A549 (cell line): ENCODE data around the gene SERINC5. TPM values are rescaled to one million over a fixed set of nuclear protein-coding genes. Genes with fewer than 3 reads are reported as not detected.
A peak's percentile ranks its signal among the peaks of the same experiment; 100 is the strongest.

Source experiments
- ATAC-seq, 2 experiments: fragments of 200-7000 bp in 1 of 2; fragments of >200 bp in 1 of 2; cut with Nextera tagmentation in 1 of 2; cut with Tn5 transposase in 1 of 2; 3 replicates each; pipeline versions ENCODE4 v1.8.0 to v1.9.1; 2018 to 2020; ENCODE audit warnings: mild to moderate bottlenecking in 1 of 2, moderate library complexity in 1 of 2
- CTCF ChIA-PET: fragments of 300-600 bp; sonication (Branson Sonifier 250); formaldehyde crosslinking; extraction: SDS; loops from one replicate; lab custom pipeline; 2021; ENCODE audit warnings: antibody characterized with exemption, inconsistent platforms; lab: Yijun Ruan, JAX
- POLR2A ChIA-PET: fragments of 350-600 bp; formaldehyde crosslinking; extraction: SDS; loops from one replicate; lab custom pipeline; 2021; ENCODE audit warnings: antibody characterized with exemption, inconsistent platforms; lab: Yijun Ruan, JAX
- DNase-seq, 2 experiments: peaks; one replicate each; pipeline versions ENCODE4 v3.0.0 to v3.0.0-alpha.2; 2011 to 2016; ENCODE audit warnings: low read depth in 1 of 2, low spot score in 1 of 2
- FAIRE-seq: peaks from 2 replicates; lab custom pipeline; 2011; peaks lifted over from hg19 to GRCh38; lab: Jason Lieb, UNC
- H3K27ac ChIP-seq, 2 experiments: fragments of >200 bp; sonication (Bioruptor Twin); formaldehyde crosslinking; 3 replicates each; pipeline ENCODE4 v1.5.1; 2016 to 2017
- H3K4me1 ChIP-seq: fragments of >200 bp; sonication (Bioruptor Twin); formaldehyde crosslinking; 3 replicates; pipeline ENCODE4 v1.6.1; 2016
- H3K4me2 ChIP-seq: fragments of >200 bp; sonication (Bioruptor Twin); formaldehyde crosslinking; 3 replicates; pipeline ENCODE4 v1.6.1; 2016
- H3K4me3 ChIP-seq: fragments of >200 bp; sonication (Bioruptor Twin); formaldehyde crosslinking; 3 replicates; pipeline ENCODE4 v1.5.1; 2016
- H3K9me3 ChIP-seq: fragments of >200 bp; sonication (Bioruptor Twin); formaldehyde crosslinking; 3 replicates; pipeline ENCODE4 v1.6.1; 2016
- ATOH8 ChIP-seq: fragments of 250-450 bp; sonication (Bioruptor Pico); IDR thresholded peaks from 2 replicates; pipeline ENCODE4 v1.5.0; 2020; ENCODE audit warnings: low read depth, mild to moderate bottlenecking, moderate library complexity
- CBX2 ChIP-seq: fragments of 200-600 bp; sonication (generic); IDR thresholded peaks from 2 replicates; pipeline ENCODE4 v1.6.1; 2016; ENCODE audit warnings: low read depth, mild to moderate bottlenecking, borderline replicate concordance
- CEBPB ChIP-seq, 2 experiments: fragments of >200 bp in 1 of 2; sonication (Bioruptor Twin) in 1 of 2; formaldehyde crosslinking in 1 of 2; IDR thresholded peaks; 2 replicates each; pipeline ENCODE4 v1.6.1; 2012 to 2016
- CHD4 ChIP-seq: fragments of 200-600 bp; sonication (generic); IDR thresholded peaks from 2 replicates; pipeline ENCODE4 v1.6.1; 2016; ENCODE audit warnings: antibody characterized with exemption, mild to moderate bottlenecking, borderline replicate concordance
- EHF ChIP-seq: fragments of 250-450 bp; sonication (Bioruptor Pico); IDR thresholded peaks from 2 replicates; pipeline ENCODE4 v1.5.0; 2020; ENCODE audit warnings: mild to moderate bottlenecking
- EP300 ChIP-seq, 2 experiments: fragments of >200 bp; sonication (Bioruptor Twin); formaldehyde crosslinking; IDR thresholded peaks; 2 replicates in 1 of 2; 3 replicates in 1 of 2; pipeline ENCODE4 v1.6.1; 2016 to 2017
- ESRRA ChIP-seq: fragments of 150-350 bp; IDR thresholded peaks from 2 replicates; pipeline ENCODE4 v1.6.1; 2014; ENCODE audit warnings: mild to moderate bottlenecking, low read length, borderline replicate concordance
- FOSB ChIP-seq: fragments of 250-450 bp; sonication (Bioruptor Pico); IDR thresholded peaks from 2 replicates; pipeline ENCODE4 v1.5.0; 2020; ENCODE audit warnings: mild to moderate bottlenecking, moderate library complexity
- GATA3 ChIP-seq: IDR thresholded peaks from 2 replicates; pipeline ENCODE4 v1.6.1; 2012; ENCODE audit warnings: borderline replicate concordance
- HES2 ChIP-seq: fragments of >200 bp; sonication (Bioruptor Twin); formaldehyde crosslinking; IDR thresholded peaks from 2 replicates; pipeline ENCODE4 v1.6.1; 2016
- HEYL ChIP-seq: fragments of 250-450 bp; sonication (Bioruptor Pico); IDR thresholded peaks from 2 replicates; pipeline ENCODE4 v1.8.0; 2021; ENCODE audit warnings: mild to moderate bottlenecking, moderate library complexity
- HMGXB4 ChIP-seq: fragments of 250-450 bp; sonication (Bioruptor Pico); IDR thresholded peaks from 2 replicates; pipeline ENCODE4 v1.5.0; 2021; ENCODE audit warnings: mild to moderate bottlenecking, moderate library complexity, borderline replicate concordance
- HOXA7 ChIP-seq: fragments of 250-450 bp; sonication (Bioruptor Pico); IDR thresholded peaks from 2 replicates; pipeline ENCODE4 v1.5.0; 2020; ENCODE audit warnings: mild to moderate bottlenecking, moderate library complexity
- HOXB5 ChIP-seq: fragments of 250-450 bp; sonication (Bioruptor Pico); IDR thresholded peaks from 2 replicates; pipeline ENCODE4 v1.5.0; 2020; ENCODE audit warnings: mild to moderate bottlenecking, moderate library complexity
- JUN ChIP-seq, 2 experiments: fragments of >200 bp; sonication (Bioruptor Twin); formaldehyde crosslinking; IDR thresholded peaks; 2 replicates in 1 of 2; 3 replicates in 1 of 2; pipeline ENCODE4 v1.6.1; 2016 to 2017
- JUNB ChIP-seq: fragments of >200 bp; sonication (Bioruptor Twin); formaldehyde crosslinking; IDR thresholded peaks from 2 replicates; pipeline ENCODE4 v1.6.1; 2016
- KDM5A ChIP-seq: fragments of 200-600 bp; sonication (generic); IDR thresholded peaks from 2 replicates; pipeline ENCODE4 v1.6.1; 2016; ENCODE audit warnings: antibody characterized with exemption, mild to moderate bottlenecking
- MAFK ChIP-seq: fragments of 450-650 bp; IDR thresholded peaks from 2 replicates; pipeline ENCODE4 v1.6.1; 2014; ENCODE audit not compliant: partially characterized antibody
- MAX ChIP-seq: IDR thresholded peaks from 2 replicates; pipeline ENCODE4 v1.6.1; 2012
- NFE2L2 ChIP-seq: fragments of 150-350 bp; conservative IDR thresholded peaks from 2 replicates; pipeline ENCODE4 v1.6.1; 2014; ENCODE audit warnings: low read length
- NPAS2 ChIP-seq: fragments of 250-450 bp; sonication (Bioruptor Pico); IDR thresholded peaks from 2 replicates; pipeline ENCODE4 v1.8.0; 2022; ENCODE audit warnings: mild to moderate bottlenecking, moderate library complexity, borderline replicate concordance
- PBX3 ChIP-seq: IDR thresholded peaks from 2 replicates; pipeline ENCODE4 v1.6.1; 2012
- POLR2AphosphoS2 ChIP-seq: conservative IDR thresholded peaks from 2 replicates; pipeline ENCODE4 v1.6.1; 2012; ENCODE audit warnings: low read length, improper control_type of control experiment, inconsistent platforms
- RNF2 ChIP-seq: fragments of 200-600 bp; sonication (generic); IDR thresholded peaks from 2 replicates; pipeline ENCODE4 v1.6.1; 2016; ENCODE audit warnings: low read depth, mild to moderate bottlenecking, antibody characterized with exemption, moderate library complexity, borderline replicate concordance
- SREBF2 ChIP-seq: fragments of 450-650 bp; IDR thresholded peaks from 2 replicates; pipeline ENCODE4 v1.6.1; 2014; ENCODE audit warnings: mild to moderate bottlenecking, moderate library complexity
- TP53 ChIP-seq: fragments of 250-450 bp; sonication (Bioruptor Pico); IDR thresholded peaks from 2 replicates; pipeline ENCODE4 v1.5.0; 2021; ENCODE audit warnings: mild to moderate bottlenecking, moderate library complexity
- ZC3H11A ChIP-seq: fragments of 450-650 bp; IDR thresholded peaks from 2 replicates; pipeline ENCODE4 v1.6.1; 2014; ENCODE audit warnings: antibody characterized with exemption, mild to moderate bottlenecking
- WGBS: methylation state at CpG from one replicate; pipeline ENCODE4 v1.1.6; 2017; ENCODE audit errors: missing lambda C conversion rate; 5-methylcytosine and 5-hydroxymethylcytosine counted together
- polyA plus RNA-seq, 4 experiments: library from polyadenylated mRNA; depleted of rRNA in 3 of 4; stranded (reverse); fragments of >200 nt; fragmentation: RNase III in 1 of 4; extraction: RNeasy Plus Mini Kit Qiagen cat#74134 plus additional on column Dnase treatment in 1 of 4; gene quantifications; 2 replicates in 3 of 4; 3 replicates in 1 of 4; pipeline ENCODE4 v1.2.3, GENCODE V29; 2011 to 2017

The SERINC5 gene
- polyA plus RNA-seq, 2 of the 4 experiments (the other 2 are of a cell fraction): 7.0 to 13.4 TPM

GRCh38 chr5:80076131-80077050 lies 179.5 kb downstream of the SERINC5 start:
- CTCF ChIA-PET: interaction anchor here (1.3 to 2.7 kb wide), 2 partner anchors 15 to 1052 kb away, joined by 5 to 15 read pairs; no protein-coding TSS in a partner anchor
- no peaks in the 10 kb centered on the region for H3K9me3 ChIP-seq
- no peak for FAIRE-seq
- no peak overlapping the region for H3K4me2 ChIP-seq
- POLR2A ChIA-PET: no interaction called here
- DNase-seq: no peak
- no peak overlapping the region for H3K4me3 ChIP-seq
- WGBS: 59% methylated on average over 10 of the region's 10 CpGs
- no peak overlapping the region for H3K27ac ChIP-seq
- no peaks in the 10 kb centered on the region for H3K4me1 ChIP-seq
- TF ChIP-seq HEYL (CRISPR knock-in tag) (no peak), MAFK (peak; percentile 33)
- no peak for ATAC-seq

- no peaks in the 10 kb centered on the region for H3K4me1 ChIP-seq
- CTCF ChIA-PET: interaction anchor here (1.1 to 4.2 kb wide), 2 partner anchors 11 to 214 kb away, joined by 3 to 21 read pairs; no protein-coding TSS in a partner anchor
- no peak for ATAC-seq
- TF ChIP-seq CHD4 (no peak), CEBPB (IDR thresholded peaks at IDR 0.05) (no peak), EHF (CRISPR knock-in tag) (no peak), JUNB (no peak), JUN (IDR thresholded peaks at IDR 0.05) (no peak), HOXB5 (no peak), SREBF2 (no peak), MAX (no peak), ESRRA (no peak), RNF2 (no peak)
- TF ChIP-seq, all 56 proteins: peak for 0
- Histone ChIP-seq H3K27ac (no peak overlapping the region), H3K4me2 (no peak overlapping the region), H3K9me3 (no peaks in the 10 kb centered on the region), H3K4me3 (no peak overlapping the region)
- POLR2A ChIA-PET: no interaction called here
- FAIRE-seq (no peak), DNase-seq (no peak)
- 26% methylated on average over 10 of the region's 10 CpGs for WGBS
Measured at GRCh38 chr5:80072103-80073073, 183.5 kb downstream of the SERINC5 start.

- CTCF ChIA-PET: interaction anchor here (1.1 to 4.2 kb wide), 2 partner anchors 12 to 213 kb away, joined by 3 to 21 read pairs; no protein-coding TSS in a partner anchor
- POLR2A ChIA-PET: no interaction called here
- ATAC-seq (no peak), FAIRE-seq (no peak), DNase-seq (no peak)
- no peaks in the 10 kb centered on the region for H3K9me3 ChIP-seq
- 43% methylated on average over 2 of the region's 2 CpGs for WGBS
- no peak overlapping the region for H3K4me2 ChIP-seq
- no peak overlapping the region for H3K4me3 ChIP-seq
- no peak overlapping the region for H3K27ac ChIP-seq
- H3K4me1 ChIP-seq: no peaks in the 10 kb centered on the region
- TF ChIP-seq PBX3 (no peak), GATA3 (no peak), KDM5A (no peak), NPAS2 (no peak), TP53 (no peak), EP300 (IDR thresholded peaks at IDR 0.05) (no peak), HOXA7 (no peak), HMGXB4 (no peak), ATOH8 (no peak), MAFK (no peak), JUN (IDR thresholded peaks at IDR 0.05) (no peak), EHF (CRISPR knock-in tag) (no peak), FOSB (no peak), CBX2 (no peak), POLR2AphosphoS2 (no peak), NFE2L2 (no peak), HES2 (no peak), ZC3H11A (no peak)
Measured at GRCh38 chr5:80071510-80072021, 184.3 kb downstream of the SERINC5 start.
